ENCODE results near the gene NUDT3. TPM values are rescaled to one million over a fixed set of nuclear protein-coding genes. Genes with fewer than 3 reads are reported as not detected.

NUDT3 gene
- total and polyA plus RNA-seq, 8 donors = 8.7 to 34.0 (median 13.1) TPM

GRCh38 chr6:34437644-34437970, 45.1 kb upstream of the NUDT3 start:
- Histone ChIP-seq H3K27me3 (no peaks in the 10 kb centered on the region), H3K4me3 (no peak overlapping the region), H3K4me1 (no peaks in the 10 kb centered on the region), H3K9me3 (peaks cover 0 to 5% (median 0%) of the 10 kb centered on the region in 4 donors), H3K36me3 (no peaks in the 10 kb centered on the region), H3K27ac (no peak overlapping the region)
- WGBS, 5 donors = 38 to 58% (median 54%) methylated on average over 1 of the region's 1 CpG
- TF ChIP-seq POLR2A (IDR thresholded peaks at IDR 0.05) = no peak
- no peak for TF ChIP-seq CTCF (IDR thresholded peaks at IDR 0.05)
- no peak for TF ChIP-seq EP300 (IDR thresholded peaks at IDR 0.05)
- no peak for TF ChIP-seq POLR2AphosphoS5 (IDR thresholded peaks at IDR 0.05)
- intact Hi-C loops (cut with DNase I; ENCODE audit: low total_unique reads) = no loop called here
- DNase-seq = no peak

GRCh38 chr6:34436803-34437643, 44.6 kb upstream of the NUDT3 start:
- TF ChIP-seq EP300 (IDR thresholded peaks at IDR 0.05) = no peak
- intact Hi-C loops (cut with DNase I; ENCODE audit: low total_unique reads) = no loop called here
- peaks cover 0 to 5% (median 0%) of the 10 kb centered on the region in 4 donors for H3K9me3 ChIP-seq
- 91 to 95% (median 93%) methylated on average over 19 to 38 of the region's 38 CpGs for WGBS, 5 donors
- H3K4me1 ChIP-seq = no peaks in the 10 kb centered on the region
- DNase-seq = no peak
- H3K4me3 ChIP-seq = no peak overlapping the region
- H3K36me3 ChIP-seq = no peaks in the 10 kb centered on the region
- H3K27ac ChIP-seq = no peak overlapping the region
- no peaks in the 10 kb centered on the region for H3K27me3 ChIP-seq

GRCh38 chr6:34435916-34436315, 43.4 kb upstream of the NUDT3 start:
- H3K9me3 ChIP-seq = peaks cover 0 to 5% (median 0%) of the 10 kb centered on the region in 4 donors
- H3K4me1 ChIP-seq = no peaks in the 10 kb centered on the region
- H3K27ac ChIP-seq = no peak overlapping the region
- intact Hi-C loops (cut with DNase I; ENCODE audit: low total_unique reads) = no loop called here
- H3K4me3 ChIP-seq = no peak overlapping the region
- no peak for DNase-seq
- WGBS, 5 donors = 60 to 69% (median 61%) methylated on average over 5 of the region's 5 CpGs
- TF ChIP-seq POLR2AphosphoS5 (IDR thresholded peaks at IDR 0.05) (no peak), EP300 (IDR thresholded peaks at IDR 0.05) (no peak), CTCF (IDR thresholded peaks at IDR 0.05) (no peak), POLR2A (IDR thresholded peaks at IDR 0.05) (no peak)
- H3K36me3 ChIP-seq = no peaks in the 10 kb centered on the region
- no peaks in the 10 kb centered on the region for H3K27me3 ChIP-seq

- WGBS, 5 donors = 0 to 1% (median 0%) methylated on average over 28 to 56 of the region's 58 CpGs
- peaks cover 39 to 43% (median 41%) of the 10 kb centered on the region in 4 donors for H3K36me3 ChIP-seq
- H3K4me1 ChIP-seq = peaks cover 9 to 36% (median 26%) of the 10 kb centered on the region in 4 donors
- H3K4me3 ChIP-seq = peak within 1 kb of the TSS; percentile 63 to 97 (median 85)
- H3K27ac ChIP-seq = peak within 1 kb of the TSS; percentile 81 to 93 (median 87)
- TF ChIP-seq POLR2AphosphoS5 (IDR thresholded peaks at IDR 0.05) = peak; percentile 85 to 96 (median 85)
- TF ChIP-seq CTCF (IDR thresholded peaks at IDR 0.05) = no peak
- TF ChIP-seq EP300 (IDR thresholded peaks at IDR 0.05) = no peak
- peak in 2 of 4 donors; percentile 29 to 50 for TF ChIP-seq POLR2A (IDR thresholded peaks at IDR 0.05)
- intact Hi-C loops (cut with DNase I; ENCODE audit: low total_unique reads) = no loop called here
- H3K27me3 ChIP-seq = no peaks in the 10 kb centered on the region
- no peaks in the 10 kb centered on the region for H3K9me3 ChIP-seq
- peak; percentile 94 to 98 for DNase-seq
Measured at GRCh38 chr6:34425498-34426410, 33.3 kb upstream of the NUDT3 start, which contains the start of gene RPS10. Gene RPS10, minus strand, starts transcription at chr6:34426069. Its CDS starts 848 bp downstream, at chr6:34425221.
